Measurements from ENCODE around the gene POLK. TPM values are rescaled to one million over a fixed set of nuclear protein-coding genes. Genes with fewer than 3 reads are reported as not detected.

The POLK gene
- polyA plus RNA-seq, 1 of the 3 experiments (the other 2 are of a cell fraction), result 5.5 TPM

GRCh38 chr5:75522542-75522941 lies 10.9 kb downstream of the POLK start:
- no peak for DNase-seq
- Histone ChIP-seq H3K9ac (no peak overlapping the region), H3K36me3 (replicated peaks in 1 of 2; ENCODE audit: control insufficient read depth in 1 of 2, insufficient read depth in 2 of 2, low read length in 1 of 2) (peaks cover 0 to 22% of the 10 kb centered on the region in 2 experiments), H3K4me3 (ENCODE audit: low read depth in 2 of 2, low read length in 1 of 2) (no peak overlapping the region), H3K4me1 (ENCODE audit: control insufficient read depth in 1 of 2, insufficient read depth in 2 of 2, low read depth in 1 of 2, low read length in 1 of 2) (peaks cover 0 to 2% of the 10 kb centered on the region in 2 experiments; a peak in 2 of 4 replicates), H3F3A (replicated peaks; ENCODE audit: insufficient read depth) (no peaks in the 10 kb centered on the region), H3K9me3 (0 out of 2 replicates have a peak, but pooled peaks cover 7% of the 10 kb centered on the region), H4K20me1 (ENCODE audit: insufficient read depth) (peaks cover 8% of the 10 kb centered on the region), H2AFZ (ENCODE audit: low read depth) (no peak overlapping the region), H3K27me3 (ENCODE audit: insufficient read depth) (no peaks in the 10 kb centered on the region), H3K4me2 (no peak overlapping the region), H3K79me2 (ENCODE audit: insufficient read depth) (peaks cover 98% of the 10 kb centered on the region), H3K27ac (ENCODE audit: low read depth in 2 of 2, low read length in 1 of 2) (no peak overlapping the region), H3K9me2 (no peaks in the 10 kb centered on the region)
- POLR2A ChIA-PET, result no interaction called here
- TF ChIP-seq FOXM1 (IDR thresholded peaks at IDR 0.05; ENCODE audit: low read depth) (no peak), SMC3 (IDR thresholded peaks at IDR 0.05; ENCODE audit: low read depth, low read length) (no peak), POLR2AphosphoS5 (IDR thresholded peaks at IDR 0.05; ENCODE audit: low read depth, low read length) (no peak), MEF2A (IDR thresholded peaks at IDR 0.05; ENCODE audit: borderline replicate concordance, low read depth) (no peak), ZBTB33 (IDR thresholded peaks at IDR 0.05; ENCODE audit: borderline replicate concordance, low read depth) (no peak), PBX3 (IDR thresholded peaks at IDR 0.05) (no peak), YY1 (IDR thresholded peaks at IDR 0.05; ENCODE audit: low read depth) (no peak), IRF3 (IDR thresholded peaks at IDR 0.05; ENCODE audit: low read depth, low read length) (no peak), MXI1 (IDR thresholded peaks at IDR 0.05; ENCODE audit: low read depth, low read length) (no peak), NFIC (IDR thresholded peaks at IDR 0.05; ENCODE audit: borderline replicate concordance) (no peak), TCF12 (IDR thresholded peaks at IDR 0.05) (no peak), TEAD4 (IDR thresholded peaks at IDR 0.05; ENCODE audit: borderline replicate concordance, insufficient read depth) (no peak), CTCF (IDR thresholded peaks at IDR 0.05) (no peak), USF1 (IDR thresholded peaks at IDR 0.05; ENCODE audit: borderline replicate concordance, low read depth) (no peak), FOXJ3 (CRISPR knock-in tag; IDR thresholded peaks at IDR 0.05) (no peak), GABPA (IDR thresholded peaks at IDR 0.05; ENCODE audit: low read depth) (no peak), RAD21 (IDR thresholded peaks at IDR 0.05; ENCODE audit: low read length) (no peak), REST (IDR thresholded peaks at IDR 0.05; ENCODE audit: low read depth, low read length) (no peak), RXRA (IDR thresholded peaks at IDR 0.05; ENCODE audit: borderline replicate concordance, low read depth) (no peak), USF2 (IDR thresholded peaks at IDR 0.05; ENCODE audit: borderline replicate concordance, low read depth, low read length) (no peak)
- CTCF ChIA-PET, result no interaction called here
- WGBS (ENCODE audit: low lambda C conversion rate), result 97% methylated on average over 1 of the region's 1 CpG
